ENCODE measurements around the gene BEX3. TPM values are rescaled to one million over a fixed set of nuclear protein-coding genes. Genes with fewer than 3 reads are reported as not detected.
"Not testable (repeated sequence)": the region's sequence is repeated elsewhere in the genome, so short reads cannot be mapped to it uniquely, and the experiment has no call there.

The BEX3 gene
- total and polyA plus RNA-seq, 2 experiments from 2014 or later: 154 to 313 TPM

GRCh38 chrX:103356858-103357257, 19.5 kb upstream of the BEX3 start:
- H3K27me3 ChIP-seq (replicated peaks; ENCODE audit: insufficient read depth): no peaks in the 10 kb centered on the region
- H3K4me1 ChIP-seq (ENCODE audit: insufficient read depth): peaks cover 16% of the 10 kb centered on the region
- peaks cover 4% of the 10 kb centered on the region for H3F3A ChIP-seq (ENCODE audit: insufficient read depth)
- H2AFZ ChIP-seq: peak overlapping the region; percentile 100
- H3K79me2 ChIP-seq (ENCODE audit: insufficient read depth): peaks cover 31% of the 10 kb centered on the region
- WGBS, 2 experiments (ENCODE audit: low coverage in 1 of 2, low lambda C conversion rate in 2 of 2, missing lambda C conversion rate in 2 of 2): 0 to 4% methylated on average over 7 to 13 of the region's 13 CpGs
- no peaks in the 10 kb centered on the region for H3K9me2 ChIP-seq (ENCODE audit: insufficient read depth)
- peak; percentile 45 for DNase-seq
- H4K20me1 ChIP-seq (ENCODE audit: insufficient read depth): no peaks in the 10 kb centered on the region
- peak overlapping the region; percentile 99 for H3K9ac ChIP-seq
- in situ Hi-C loops (cut with MboI): no loop called here
- no peaks in the 10 kb centered on the region for H3K9me3 ChIP-seq (ENCODE audit: low read depth)
- H3K4me3 ChIP-seq: peak overlapping the region; percentile 89
- peak overlapping the region; percentile 92 for H3K27ac ChIP-seq
- H3K36me3 ChIP-seq (ENCODE audit: low read depth): peaks cover 7% of the 10 kb centered on the region
- peak overlapping the region; percentile 85 for H3K4me2 ChIP-seq (ENCODE audit: unreplicated experiment)
- TF ChIP-seq EZH2phosphoT487 (IDR thresholded peaks at IDR 0.05; ENCODE audit: insufficient read depth, low read depth): no peak

GRCh38 chrX:103357871-103358270, 18.5 kb upstream of the BEX3 start:
- H3K27ac ChIP-seq: no peak overlapping the region
- H3K27me3 ChIP-seq (replicated peaks; ENCODE audit: insufficient read depth): no peaks in the 10 kb centered on the region
- in situ Hi-C loops (cut with MboI): no loop called here
- H3K9me3 ChIP-seq (ENCODE audit: low read depth): no peaks in the 10 kb centered on the region
- H3K4me1 ChIP-seq (ENCODE audit: insufficient read depth): peaks cover 26% of the 10 kb centered on the region
- peak overlapping the region; percentile 85 for H3K4me2 ChIP-seq (ENCODE audit: unreplicated experiment)
- no peaks in the 10 kb centered on the region for H3K9me2 ChIP-seq (ENCODE audit: insufficient read depth)
- peaks cover 31% of the 10 kb centered on the region for H3K79me2 ChIP-seq (ENCODE audit: insufficient read depth)
- no peak for DNase-seq
- no peaks in the 10 kb centered on the region for H4K20me1 ChIP-seq (ENCODE audit: insufficient read depth)
- 87 to 100% methylated on average over 2 of the region's 2 CpGs for WGBS, 2 experiments (ENCODE audit: low coverage in 1 of 2, low lambda C conversion rate in 2 of 2, missing lambda C conversion rate in 2 of 2)
- H3F3A ChIP-seq (ENCODE audit: insufficient read depth): peaks cover 4% of the 10 kb centered on the region
- no peak overlapping the region for H2AFZ ChIP-seq
- TF ChIP-seq EZH2 (IDR thresholded peaks at IDR 0.05; ENCODE audit: insufficient read depth, poor library complexity, severe bottlenecking) (no peak), EZH2phosphoT487 (IDR thresholded peaks at IDR 0.05; ENCODE audit: insufficient read depth, low read depth) (no peak)
- peak overlapping the region; percentile 89 for H3K4me3 ChIP-seq
- H3K9ac ChIP-seq: peak overlapping the region; percentile 99
- peaks cover 7% of the 10 kb centered on the region for H3K36me3 ChIP-seq (ENCODE audit: low read depth)

GRCh38 chrX:103359605-103360004, 16.7 kb upstream of the BEX3 start:
- H3F3A ChIP-seq (ENCODE audit: insufficient read depth); H3K9me2 ChIP-seq (ENCODE audit: insufficient read depth); in situ Hi-C loops (cut with MboI); H3K27ac ChIP-seq; H3K9me3 ChIP-seq (ENCODE audit: low read depth); H3K27me3 ChIP-seq (replicated peaks; ENCODE audit: insufficient read depth); H3K4me3 ChIP-seq; H3K4me2 ChIP-seq (ENCODE audit: unreplicated experiment); H2AFZ ChIP-seq; H3K9ac ChIP-seq; DNase-seq; H3K36me3 ChIP-seq (ENCODE audit: low read depth); H4K20me1 ChIP-seq (ENCODE audit: insufficient read depth): not testable (repeated sequence)
- 98% methylated on average over 3 of the region's 3 CpGs; no CpG with 5 or more reads in 1 of the 2 experiments for WGBS, 2 experiments (ENCODE audit: low coverage in 1 of 2, low lambda C conversion rate in 2 of 2, missing lambda C conversion rate in 2 of 2)
- peaks cover 31% of the 10 kb centered on the region for H3K79me2 ChIP-seq (ENCODE audit: insufficient read depth)
- peaks cover 29% of the 10 kb centered on the region for H3K4me1 ChIP-seq (ENCODE audit: insufficient read depth)

GRCh38 chrX:103360092-103360491, 16.2 kb upstream of the BEX3 start:
- Histone ChIP-seq H3K9me2 (ENCODE audit: insufficient read depth) (no peaks in the 10 kb centered on the region), H3K4me3 (no peak overlapping the region), H3K79me2 (ENCODE audit: insufficient read depth) (peaks cover 31% of the 10 kb centered on the region), H4K20me1 (ENCODE audit: insufficient read depth) (no peaks in the 10 kb centered on the region), H3K9me3 (ENCODE audit: low read depth) (no peaks in the 10 kb centered on the region), H3K27me3 (replicated peaks; ENCODE audit: insufficient read depth) (no peaks in the 10 kb centered on the region), H2AFZ (no peak overlapping the region), H3K9ac (no peak overlapping the region), H3F3A (ENCODE audit: insufficient read depth) (peaks cover 4% of the 10 kb centered on the region), H3K36me3 (ENCODE audit: low read depth) (peaks cover 7% of the 10 kb centered on the region), H3K4me2 (ENCODE audit: unreplicated experiment) (no peak overlapping the region), H3K4me1 (ENCODE audit: insufficient read depth) (peaks cover 29% of the 10 kb centered on the region), H3K27ac (no peak overlapping the region)
- no peak for TF ChIP-seq EZH2phosphoT487 (IDR thresholded peaks at IDR 0.05; ENCODE audit: insufficient read depth, low read depth)
- no peak for TF ChIP-seq EZH2 (IDR thresholded peaks at IDR 0.05; ENCODE audit: insufficient read depth, poor library complexity, severe bottlenecking)
- 96 to 100% methylated on average over 1 to 2 of the region's 2 CpGs for WGBS, 2 experiments (ENCODE audit: low coverage in 1 of 2, low lambda C conversion rate in 2 of 2, missing lambda C conversion rate in 2 of 2)
- in situ Hi-C loops (cut with MboI): no loop called here
- DNase-seq: no peak

- TF ChIP-seq EZH2 (IDR thresholded peaks at IDR 0.05; ENCODE audit: insufficient read depth, poor library complexity, severe bottlenecking): no peak
- Histone ChIP-seq H3K4me1 (ENCODE audit: insufficient read depth) (peaks cover 23% of the 10 kb centered on the region), H3F3A (ENCODE audit: insufficient read depth) (peaks cover 4% of the 10 kb centered on the region), H3K9me2 (ENCODE audit: insufficient read depth) (no peaks in the 10 kb centered on the region), H3K9ac (no peak overlapping the region), H3K27me3 (replicated peaks; ENCODE audit: insufficient read depth) (no peaks in the 10 kb centered on the region), H2AFZ (no peak overlapping the region), H4K20me1 (ENCODE audit: insufficient read depth) (no peaks in the 10 kb centered on the region), H3K36me3 (ENCODE audit: low read depth) (peaks cover 7% of the 10 kb centered on the region), H3K4me3 (no peak overlapping the region), H3K79me2 (ENCODE audit: insufficient read depth) (peaks cover 24% of the 10 kb centered on the region), H3K4me2 (ENCODE audit: unreplicated experiment) (no peak overlapping the region), H3K9me3 (ENCODE audit: low read depth) (no peaks in the 10 kb centered on the region), H3K27ac (no peak overlapping the region)
- 29 to 33% methylated on average over 2 of the region's 2 CpGs for WGBS, 2 experiments (ENCODE audit: low coverage in 1 of 2, low lambda C conversion rate in 2 of 2, missing lambda C conversion rate in 2 of 2)
- in situ Hi-C loops (cut with MboI): no loop called here
- DNase-seq: no peak
Measured at GRCh38 chrX:103360916-103361315, 15.4 kb upstream of the BEX3 start.

Measured in GM23248 (cell line).